Neuronal stem cell (in vitro differentiated cells): Measurements from ENCODE around the gene NAV2.

ENCODE experiments used
- DNase-seq: peaks from one replicate; pipeline ENCODE4 v3.0.0-alpha.2; 2013; ENCODE audit warnings: low spot score
- H2AFZ ChIP-seq: one replicate; pipeline ENCODE4 v1.6.1; 2013; ENCODE audit warnings: mild to moderate bottlenecking, low read length, inconsistent platforms
- H2AK5ac ChIP-seq: 2 replicates; pipeline ENCODE4 v1.6.1; 2013; ENCODE audit warnings: low read depth, mild to moderate bottlenecking, inconsistent platforms, low read length, moderate library complexity, mixed read lengths
- H2BK120ac ChIP-seq: 2 replicates; pipeline ENCODE4 v1.6.1; 2013; ENCODE audit warnings: low read depth, mild to moderate bottlenecking, inconsistent platforms, low read length, moderate library complexity, mixed read lengths
- H2BK12ac ChIP-seq: one replicate; pipeline ENCODE4 v1.6.1; 2013; ENCODE audit warnings: low read length, inconsistent platforms
- H2BK15ac ChIP-seq: 2 replicates; pipeline ENCODE4 v1.6.1; 2013; ENCODE audit warnings: mild to moderate bottlenecking, low read length, inconsistent platforms, mixed read lengths
- H2BK5ac ChIP-seq: one replicate; pipeline ENCODE4 v1.6.1; 2013; ENCODE audit warnings: inconsistent platforms, mild to moderate bottlenecking, low read length, moderate library complexity
- H3K14ac ChIP-seq: one replicate; pipeline ENCODE4 v1.6.1; 2013; ENCODE audit warnings: low read length, inconsistent platforms
- H3K18ac ChIP-seq: 2 replicates; pipeline ENCODE4 v1.6.1; 2013; ENCODE audit warnings: low read length, inconsistent platforms
- H3K23ac ChIP-seq: 2 replicates; pipeline ENCODE4 v1.6.1; 2013; ENCODE audit warnings: low read depth, mild to moderate bottlenecking, mixed read lengths, low read length, inconsistent platforms; ENCODE audit not compliant: poor library complexity
- H3K27ac ChIP-seq: replicated peaks from 3 replicates; pipeline ENCODE4 v1.5.1; 2013; ENCODE audit warnings: low read length, inconsistent platforms
- H3K27me3 ChIP-seq, 3 experiments: 2 replicates each; pipeline ENCODE4 v1.6.1; 2013; ENCODE audit warnings: low read length in 3 of 3, mild to moderate bottlenecking in 2 of 3, inconsistent platforms in 1 of 3, low read depth in 1 of 3, mixed read lengths in 1 of 3, moderate library complexity in 1 of 3; ENCODE audit not compliant: control insufficient read depth in 3 of 3, insufficient read depth in 3 of 3
- H3K36me3 ChIP-seq, 2 donors: replicated peaks in 1 of 2; 2 replicates each; pipeline ENCODE4 v1.6.1; 2013; ENCODE audit warnings: low read length in 2 of 2; ENCODE audit not compliant: control insufficient read depth in 2 of 2, insufficient read depth in 2 of 2
- H3K4ac ChIP-seq: 2 replicates; pipeline ENCODE4 v1.6.1; 2013; ENCODE audit warnings: inconsistent platforms, mild to moderate bottlenecking, low read length, moderate library complexity
- H3K4me1 ChIP-seq, 2 donors: 1 replicate in 1 of 2; 2 replicates in 1 of 2; pipeline ENCODE4 v1.6.1; 2013; ENCODE audit warnings: low read length in 2 of 2, low read depth in 1 of 2; ENCODE audit not compliant: control insufficient read depth in 2 of 2, insufficient read depth in 1 of 2
- H3K4me2 ChIP-seq: one replicate; pipeline ENCODE4 v1.6.1; 2013; ENCODE audit warnings: mild to moderate bottlenecking, low read length, inconsistent platforms; ENCODE audit not compliant: insufficient read depth, poor library complexity, severe bottlenecking
- H3K4me3 ChIP-seq, 2 donors: 2 replicates each; pipeline ENCODE4 v1.5.1; 2013; ENCODE audit warnings: low read length in 2 of 2, mild to moderate bottlenecking in 2 of 2, inconsistent platforms in 1 of 2, moderate library complexity in 1 of 2
- H3K79me1 ChIP-seq: one replicate; pipeline ENCODE4 v1.6.1; 2013; ENCODE audit warnings: low read depth, mild to moderate bottlenecking, inconsistent platforms, low read length, moderate library complexity
- H3K9ac ChIP-seq: one replicate; pipeline ENCODE4 v1.6.1; 2013; ENCODE audit warnings: mild to moderate bottlenecking, low read depth, low read length, inconsistent platforms; ENCODE audit not compliant: poor library complexity
- H3K9me3 ChIP-seq, 2 donors: replicated peaks in 1 of 2; 2 replicates each; pipeline versions ENCODE3 to v1.6.1; 2013; ENCODE audit warnings: low read length in 2 of 2, mild to moderate bottlenecking in 2 of 2, inconsistent platforms in 1 of 2, low read depth in 1 of 2, mixed read lengths in 1 of 2, moderate library complexity in 1 of 2; ENCODE audit not compliant: control insufficient read depth in 2 of 2, insufficient read depth in 1 of 2
- H4K8ac ChIP-seq: one replicate; pipeline ENCODE4 v1.6.1; 2013; ENCODE audit warnings: low read depth, mild to moderate bottlenecking, inconsistent platforms, low read length, moderate library complexity
- H4K91ac ChIP-seq: one replicate; pipeline ENCODE4 v1.6.1; 2013; ENCODE audit warnings: low read length, low read depth, mild to moderate bottlenecking, inconsistent platforms; ENCODE audit not compliant: poor library complexity
- WGBS, 2 donors: extraction: QIAGEN DNeasy Blood & Tissue Kit; methylation state at CpG; one replicate each; pipeline ENCODE4 v1.1.7; 2013; ENCODE audit warnings: missing lambda C conversion rate in 2 of 2, mixed read lengths in 1 of 2; ENCODE audit not compliant: insufficient read length in 2 of 2, insufficient replicate concordance in 1 of 2; ENCODE audit errors: extremely low coverage in 2 of 2; 5-methylcytosine and 5-hydroxymethylcytosine counted together

NAV2 gene

DNA sequence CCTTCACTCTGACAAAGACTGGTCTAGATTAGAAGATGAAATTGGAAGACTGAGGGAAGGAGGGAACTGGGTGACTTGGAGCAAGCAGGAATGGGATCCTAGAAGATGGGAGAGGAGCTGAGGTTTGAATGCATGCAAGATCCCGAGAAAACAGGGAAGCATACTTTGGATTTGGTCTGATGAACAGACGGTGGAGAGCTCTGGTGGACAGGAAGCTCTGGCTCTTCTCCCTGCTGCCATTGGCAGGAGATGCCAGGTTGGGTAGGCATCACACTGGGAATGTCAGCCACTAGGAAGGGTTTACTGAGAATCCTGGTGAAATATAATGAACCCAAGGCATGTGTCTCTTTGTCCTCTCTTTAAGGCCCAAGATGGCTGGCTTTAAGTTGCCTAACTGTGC is 16.5 kb downstream of the NAV2 start:
- Histone ChIP-seq H3K4ac (no peak overlapping the region), H3K14ac (no peak overlapping the region), H2BK15ac (no peak overlapping the region), H2AK5ac (no peak overlapping the region), H3K9ac (no peak overlapping the region), H2BK120ac (no peak overlapping the region), H3K4me2 (no peak overlapping the region), H2BK5ac (no peak overlapping the region), H3K9me3 (no peaks in the 10 kb centered on the region), H3K79me1 (no peaks in the 10 kb centered on the region), H4K91ac (no peak overlapping the region), H3K18ac (no peak overlapping the region), H2BK12ac (no peak overlapping the region), H4K8ac (no peak overlapping the region), H3K27ac (no peak overlapping the region), H3K36me3 (no peaks in the 10 kb centered on the region), H3K23ac (no peak overlapping the region), H3K27me3 (no peaks in the 10 kb centered on the region), H3K4me3 (no peak overlapping the region), H2AFZ (no peak overlapping the region), H3K4me1 (peaks cover 0 to 3% of the 10 kb centered on the region in 2 donors)
- no peak for DNase-seq
- no CpG with 5 or more reads among the region's 2 CpGs for WGBS, 2 donors

- H2BK15ac ChIP-seq: no peak overlapping the region
- H3K23ac ChIP-seq: no peak overlapping the region
- WGBS, 2 donors: no CpG with 5 or more reads among the region's 11 CpGs
- no peak overlapping the region for H3K9ac ChIP-seq
- no peak overlapping the region for H4K91ac ChIP-seq
- H3K4me3 ChIP-seq: no peak overlapping the region
- H3K4me1 ChIP-seq: peaks cover under 1 to 3% of the 10 kb centered on the region in 2 donors
- no peak for DNase-seq
- no peaks in the 10 kb centered on the region for H3K27me3 ChIP-seq
- no peak overlapping the region for H2BK12ac ChIP-seq
- H3K9me3 ChIP-seq: no peaks in the 10 kb centered on the region
- H3K4ac ChIP-seq: no peak overlapping the region
- no peak overlapping the region for H3K4me2 ChIP-seq
- H2AFZ ChIP-seq: no peak overlapping the region
- H3K14ac ChIP-seq: no peak overlapping the region
- no peak overlapping the region for H2BK120ac ChIP-seq
- H2BK5ac ChIP-seq: no peak overlapping the region
- no peak overlapping the region for H4K8ac ChIP-seq
- peak overlapping the region; percentile 64 for H2AK5ac ChIP-seq
- no peaks in the 10 kb centered on the region for H3K79me1 ChIP-seq
- H3K18ac ChIP-seq: peak overlapping the region; percentile 15
- no peak overlapping the region for H3K27ac ChIP-seq
- H3K36me3 ChIP-seq: no peaks in the 10 kb centered on the region
Observed at GRCh38 chr11:19730373-19730772, 17.7 kb downstream of the NAV2 start.

DNA sequence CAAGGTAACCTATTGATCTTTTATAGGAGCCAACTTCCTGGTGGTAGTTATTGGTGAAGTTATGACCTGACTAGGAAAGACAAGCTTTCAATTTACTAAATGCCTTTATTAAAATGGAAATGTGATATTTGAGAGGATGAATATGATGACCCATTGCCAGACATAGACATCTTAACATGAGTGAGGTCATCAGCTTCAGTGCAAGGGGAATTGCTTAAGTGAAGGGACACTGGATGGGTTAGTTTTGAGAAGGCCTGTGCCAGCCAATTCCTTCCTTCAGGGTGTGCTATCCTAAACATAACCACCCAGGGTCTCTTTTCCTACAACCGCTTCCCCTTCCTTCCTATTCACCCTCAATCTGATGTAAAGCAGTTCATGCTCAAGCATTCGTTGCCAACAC is 21.5 kb downstream of the NAV2 start:
- H3K4me3 ChIP-seq: no peak overlapping the region
- no peaks in the 10 kb centered on the region for H3K36me3 ChIP-seq
- H3K4me2 ChIP-seq: no peak overlapping the region
- H2BK15ac ChIP-seq: no peak overlapping the region
- no peaks in the 10 kb centered on the region for H3K79me1 ChIP-seq
- H4K91ac ChIP-seq: no peak overlapping the region
- no peak overlapping the region for H3K27ac ChIP-seq
- no peak overlapping the region for H3K14ac ChIP-seq
- no peak overlapping the region for H4K8ac ChIP-seq
- DNase-seq: no peak
- H2AFZ ChIP-seq: no peak overlapping the region
- peaks cover 2 to 18% of the 10 kb centered on the region in 2 donors for H3K4me1 ChIP-seq
- H2BK12ac ChIP-seq: no peak overlapping the region
- no peak overlapping the region for H3K4ac ChIP-seq
- no peaks in the 10 kb centered on the region for H3K27me3 ChIP-seq
- WGBS, 2 donors: no CpG with 5 or more reads among the region's 2 CpGs
- no peak overlapping the region for H3K9ac ChIP-seq
- H3K23ac ChIP-seq: no peak overlapping the region
- no peak overlapping the region for H2BK120ac ChIP-seq
- no peak overlapping the region for H3K18ac ChIP-seq
- H2BK5ac ChIP-seq: no peak overlapping the region
- H3K9me3 ChIP-seq: no peaks in the 10 kb centered on the region
- H2AK5ac ChIP-seq: no peak overlapping the region

DNA sequence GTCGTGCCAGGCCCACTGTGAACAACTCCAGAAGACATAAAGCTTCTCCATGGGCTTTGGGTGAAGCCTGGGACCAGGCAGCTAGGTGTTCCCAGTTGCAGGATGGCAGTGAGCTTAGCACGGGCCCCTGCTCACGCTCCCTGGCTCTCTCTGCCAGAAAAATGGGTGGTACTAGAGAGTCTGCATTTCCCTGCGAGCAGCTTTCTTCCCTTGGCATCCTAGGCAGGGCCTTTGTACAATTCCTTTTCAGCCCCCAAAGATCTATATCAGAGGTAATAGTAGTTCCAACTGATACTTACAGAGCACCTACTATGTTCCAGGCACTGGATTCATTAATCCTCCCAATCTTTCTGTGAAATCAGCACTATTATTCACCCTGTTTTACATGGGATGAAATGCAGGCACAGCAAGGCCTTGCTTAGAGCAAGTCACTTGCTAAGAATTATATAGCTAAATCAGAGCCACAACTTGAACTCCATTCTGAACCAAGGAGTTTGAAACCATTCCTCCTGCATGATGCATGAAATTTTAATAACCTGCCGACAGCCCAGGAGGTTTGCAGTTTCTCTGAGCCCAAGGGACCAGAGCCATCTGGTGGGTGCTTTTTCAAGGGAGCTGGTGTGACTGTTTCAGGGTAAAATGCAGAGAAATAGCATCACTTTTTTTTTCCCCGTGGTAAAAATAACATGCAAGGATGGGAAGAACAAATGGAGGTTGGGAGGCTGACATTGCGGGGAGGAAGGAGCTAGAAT is 22.7 kb downstream of the NAV2 start:
- Histone ChIP-seq H2BK15ac (no peak overlapping the region), H2AK5ac (no peak overlapping the region), H4K91ac (no peak overlapping the region), H3K4me3 (no peak overlapping the region), H3K36me3 (no peaks in the 10 kb centered on the region), H3K27me3 (no peaks in the 10 kb centered on the region), H2AFZ (no peak overlapping the region), H3K9me3 (no peaks in the 10 kb centered on the region), H3K9ac (no peak overlapping the region), H2BK12ac (no peak overlapping the region), H2BK120ac (no peak overlapping the region), H3K4me1 (peaks cover 4 to 22% of the 10 kb centered on the region in 2 donors), H3K79me1 (no peaks in the 10 kb centered on the region), H3K27ac (no peak overlapping the region), H3K18ac (no peak overlapping the region), H2BK5ac (no peak overlapping the region), H3K4me2 (no peak overlapping the region), H4K8ac (no peak overlapping the region), H3K4ac (no peak overlapping the region), H3K23ac (no peak overlapping the region), H3K14ac (no peak overlapping the region)
- no CpG with 5 or more reads among the region's 7 CpGs for WGBS, 2 donors
- no peak for DNase-seq
